H9 (cell line): ENCODE data around the gene SMPX. TPM values are rescaled to one million over a fixed set of nuclear protein-coding genes. Genes with fewer than 3 reads are reported as not detected.

ENCODE experiments used
- DNase-seq: peaks from one replicate; pipeline ENCODE4 v3.0.0-alpha.2; 2017
- H2AFZ ChIP-seq: one replicate; pipeline ENCODE4 v1.6.1; 2013; ENCODE audit warnings: mild to moderate bottlenecking, low read length, control low read depth, moderate library complexity
- H2AK5ac ChIP-seq: 2 replicates; pipeline ENCODE4 v1.6.1; 2013; ENCODE audit warnings: low read length, control low read depth, mixed read lengths; ENCODE audit not compliant: insufficient read length
- H2BK120ac ChIP-seq: one replicate; pipeline ENCODE4 v1.6.1; 2013; ENCODE audit warnings: low read depth, mild to moderate bottlenecking, low read length, control low read depth, inconsistent platforms; ENCODE audit not compliant: poor library complexity, severe bottlenecking
- H2BK12ac ChIP-seq: 2 replicates; pipeline ENCODE4 v1.6.1; 2013; ENCODE audit warnings: low read length, control low read depth, mixed read lengths, low read depth; ENCODE audit not compliant: insufficient read length
- H2BK15ac ChIP-seq: 2 replicates; pipeline ENCODE4 v1.6.1; 2013; ENCODE audit warnings: low read depth, low read length, control low read depth
- H2BK20ac ChIP-seq: one replicate; pipeline ENCODE4 v1.6.1; 2013; ENCODE audit warnings: low read depth, mild to moderate bottlenecking, low read length, control low read depth, inconsistent platforms; ENCODE audit not compliant: poor library complexity, severe bottlenecking
- H2BK5ac ChIP-seq: 2 replicates; pipeline ENCODE4 v1.6.1; 2013; ENCODE audit warnings: low read length, control low read depth, mixed read lengths; ENCODE audit not compliant: insufficient read length
- H3K14ac ChIP-seq: 2 replicates; pipeline ENCODE4 v1.6.1; 2013; ENCODE audit warnings: low read length, control low read depth; ENCODE audit not compliant: insufficient read depth
- H3K18ac ChIP-seq: 2 replicates; pipeline ENCODE4 v1.6.1; 2013; ENCODE audit warnings: low read depth, mild to moderate bottlenecking, mixed read lengths, low read length, control low read depth; ENCODE audit not compliant: insufficient read length
- H3K23ac ChIP-seq: 2 replicates; pipeline ENCODE4 v1.6.1; 2013; ENCODE audit warnings: low read length, control low read depth, mixed read lengths, low read depth; ENCODE audit not compliant: insufficient read length
- H3K23me2 ChIP-seq: 2 replicates; pipeline ENCODE4 v1.6.1; 2013; ENCODE audit warnings: low read depth, mild to moderate bottlenecking, mixed read lengths, low read length, control low read depth; ENCODE audit not compliant: insufficient read length, poor library complexity, severe bottlenecking
- H3K27ac ChIP-seq: 2 replicates; pipeline ENCODE4 v1.5.1; 2013; ENCODE audit warnings: low read length, control low read depth, mixed read lengths, low read depth; ENCODE audit not compliant: insufficient read length
- H3K27me3 ChIP-seq: 2 replicates; pipeline ENCODE4 v1.6.1; 2013; ENCODE audit warnings: low read length, control low read depth, inconsistent platforms; ENCODE audit not compliant: insufficient read depth
- H3K4ac ChIP-seq: 2 replicates; pipeline ENCODE4 v1.6.1; 2013; ENCODE audit warnings: low read depth, mild to moderate bottlenecking, control low read depth, inconsistent platforms, low read length, moderate library complexity
- H3K4me1 ChIP-seq: 2 replicates; pipeline ENCODE4 v1.6.1; 2013; ENCODE audit warnings: low read length, control low read depth, inconsistent platforms; ENCODE audit not compliant: insufficient read depth
- H3K4me2 ChIP-seq: 2 replicates; pipeline ENCODE4 v1.6.1; 2013; ENCODE audit warnings: low read length, control low read depth, mixed read lengths; ENCODE audit not compliant: insufficient read length, insufficient read depth
- H3K56ac ChIP-seq: 2 replicates; pipeline ENCODE4 v1.6.1; 2013; ENCODE audit warnings: low read depth, mild to moderate bottlenecking, mixed read lengths, low read length, control low read depth; ENCODE audit not compliant: insufficient read length
- H3K79me1 ChIP-seq: 2 replicates; pipeline ENCODE4 v1.6.1; 2013; ENCODE audit warnings: low read depth, mild to moderate bottlenecking, moderate library complexity, low read length, control low read depth, inconsistent platforms; ENCODE audit not compliant: insufficient read depth, poor library complexity, severe bottlenecking
- H3K79me2 ChIP-seq: 2 replicates; pipeline ENCODE4 v1.6.1; 2013; ENCODE audit warnings: low read length, control low read depth, inconsistent platforms; ENCODE audit not compliant: insufficient read depth
- H3K9ac ChIP-seq: 2 replicates; pipeline ENCODE4 v1.6.1; 2013; ENCODE audit warnings: low read length, control low read depth, mixed read lengths; ENCODE audit not compliant: insufficient read length; ENCODE audit errors: extremely low read depth
- H3K9me3 ChIP-seq: one replicate; pipeline ENCODE4 v1.6.1; 2013; ENCODE audit warnings: low read depth, low read length, inconsistent platforms; ENCODE audit not compliant: control insufficient read depth
- H3T11ph ChIP-seq: one replicate; pipeline ENCODE4 v1.6.1; 2013; ENCODE audit warnings: mild to moderate bottlenecking, low read length, control low read depth, inconsistent platforms
- H4K20me1 ChIP-seq: one replicate; pipeline ENCODE4 v1.6.1; 2013; ENCODE audit not compliant: control insufficient read depth, insufficient read length, insufficient read depth
- H4K5ac ChIP-seq: 2 replicates; pipeline ENCODE4 v1.6.1; 2013; ENCODE audit warnings: low read depth, mild to moderate bottlenecking, mixed read lengths, low read length, control low read depth; ENCODE audit not compliant: insufficient read length
- H4K8ac ChIP-seq: replicated peaks from 2 replicates; pipeline ENCODE4 v1.6.1; 2013; ENCODE audit warnings: low read length, control low read depth, mixed read lengths, low read depth; ENCODE audit not compliant: insufficient read length
- H4K91ac ChIP-seq: 2 replicates; pipeline ENCODE4 v1.6.1; 2013; ENCODE audit warnings: low read depth, mild to moderate bottlenecking, moderate library complexity, mixed read lengths, low read length, control low read depth; ENCODE audit not compliant: insufficient read length
- H3K27ac Mint-ChIP-seq, 3 experiments: 2 replicates in 2 of 3; 3 replicates in 1 of 3; pipeline ENCODE4 v1.8.0; 2020 to 2021; ENCODE audit warnings: mixed read lengths in 3 of 3, mild to moderate bottlenecking in 1 of 3, moderate library complexity in 1 of 3
- H3K27me3 Mint-ChIP-seq: 2 replicates; pipeline ENCODE4 v1.8.0; 2021; ENCODE audit warnings: low read depth, mild to moderate bottlenecking, moderate library complexity, mixed read lengths
- H3K36me3 Mint-ChIP-seq, 3 experiments: 2 replicates in 2 of 3; 3 replicates in 1 of 3; pipeline ENCODE4 v1.8.0; 2020 to 2021; ENCODE audit warnings: low read depth in 3 of 3, mixed read lengths in 3 of 3; ENCODE audit not compliant: insufficient read depth in 1 of 3
- H3K4me1 Mint-ChIP-seq, 2 experiments: 2 replicates each; pipeline ENCODE4 v1.8.0; 2020; ENCODE audit warnings: mixed read lengths in 2 of 2
- H3K4me3 Mint-ChIP-seq, 2 experiments: 2 replicates in 1 of 2; 3 replicates in 1 of 2; pipeline ENCODE4 v1.8.0; 2020 to 2021; ENCODE audit warnings: mild to moderate bottlenecking in 2 of 2, mixed read lengths in 2 of 2, moderate library complexity in 1 of 2
- H3K9me3 Mint-ChIP-seq, 2 experiments: 2 replicates in 1 of 2; 3 replicates in 1 of 2; pipeline ENCODE4 v1.8.0; 2020; ENCODE audit warnings: mild to moderate bottlenecking in 2 of 2, mixed read lengths in 2 of 2, moderate library complexity in 1 of 2
- CTCF ChIP-seq: fragments of 200-600 bp; sonication (generic); conservative IDR thresholded peaks from 3 replicates; pipeline ENCODE4 v1.8.0; 2021; ENCODE audit warnings: antibody characterized with exemption, mild to moderate bottlenecking
- WGBS: extraction: QIAGEN DNeasy Blood & Tissue Kit; methylation state at CpG from one replicate; pipeline ENCODE4 v1.1.7; 2013; ENCODE audit warnings: missing lambda C conversion rate, low lambda C conversion rate, mixed read lengths; ENCODE audit not compliant: insufficient read length; ENCODE audit errors: extremely low coverage; 5-methylcytosine and 5-hydroxymethylcytosine counted together
- total RNA-seq: library from RNA; stranded (reverse); gene quantifications from 2 replicates; pipeline ENCODE4 v1.2.1, GENCODE V29; 2021

The SMPX gene
- total RNA-seq, 1 experiment from 2014 or later, result not detected

- Mint-ChIP-seq H3K4me1 (peaks cover 9 to 11% of the 10 kb centered on the region in 2 experiments), H3K4me3 (no peak overlapping the region), H3K27me3 (no peaks in the 10 kb centered on the region), H3K9me3 (peaks cover 4 to 34% of the 10 kb centered on the region in 2 experiments; a peak in 4 of 5 replicates), H3K27ac (no peak overlapping the region), H3K36me3 (peaks cover 0 to 4% (median 0%) of the 10 kb centered on the region in 3 experiments; a peak in 1 of 7 replicates)
- no peaks in the 10 kb centered on the region for H3K9me3 ChIP-seq
- H3K79me2 ChIP-seq, result no peaks in the 10 kb centered on the region
- whole genome bisulfite sequencing, result no CpG with 5 or more reads among the region's 4 CpGs
- no peak overlapping the region for H4K5ac ChIP-seq
- no peak overlapping the region for H4K8ac ChIP-seq
- H2BK12ac ChIP-seq, result no peak overlapping the region
- H3T11ph ChIP-seq, result no peak overlapping the region
- H2BK120ac ChIP-seq, result no peak overlapping the region
- H3K27ac ChIP-seq, result no peak overlapping the region
- no peak overlapping the region for H2BK20ac ChIP-seq
- H3K23ac ChIP-seq, result no peak overlapping the region
- H4K91ac ChIP-seq, result no peak overlapping the region
- no peak overlapping the region for H3K18ac ChIP-seq
- no peaks in the 10 kb centered on the region for H3K27me3 ChIP-seq
- no peaks in the 10 kb centered on the region for H3K23me2 ChIP-seq
- no peak overlapping the region for H3K4ac ChIP-seq
- H2BK5ac ChIP-seq, result no peak overlapping the region
- TF ChIP-seq CTCF, result no peak
- H3K56ac ChIP-seq, result no peak overlapping the region
- no peak overlapping the region for H2AFZ ChIP-seq
- H3K4me2 ChIP-seq, result no peak overlapping the region
- no peaks in the 10 kb centered on the region for H4K20me1 ChIP-seq
- no peak for DNase-seq
- no peaks in the 10 kb centered on the region for H3K79me1 ChIP-seq
- H3K14ac ChIP-seq, result no peak overlapping the region
- no peak overlapping the region for H2BK15ac ChIP-seq
- H2AK5ac ChIP-seq, result no peak overlapping the region
- H3K9ac ChIP-seq, result no peak overlapping the region
- no peaks in the 10 kb centered on the region; the same call in 1 of the 2 replicates for H3K4me1 ChIP-seq
These were observed 55.2 kb downstream of the SMPX start for GRCh38 chrX:21702725-21703124.
